HepG2 (cell line): ENCODE data around the gene RGS6. TPM values are rescaled to one million over a fixed set of nuclear protein-coding genes. Genes with fewer than 3 reads are reported as not detected.

Experiments used
- ATAC-seq: fragments of 200-7000 bp; cut with Tn5 transposase; 3 replicates; pipeline ENCODE4 v1.9.1; 2020; ENCODE audit warnings: mild to moderate bottlenecking, moderate library complexity
- BruUV-seq: library from RNA; stranded (reverse); fragments of 400-500 nt; replicated peaks from 2 replicates; lab custom pipeline; 2021; lab: Mats Ljungman, UMichigan
- CTCF ChIA-PET: fragments of 300-600 bp; formaldehyde crosslinking; extraction: SDS; loops from one replicate; lab custom pipeline; 2021; ENCODE audit warnings: low total read pairs, inconsistent platforms, low intra/inter-chr PET ratio; lab: Yijun Ruan, JAX
- POLR2A ChIA-PET: fragments of 350-600 bp; sonication (Branson Sonifier 250); formaldehyde crosslinking; loops from one replicate; lab custom pipeline; 2020; ENCODE audit warnings: antibody characterized with exemption, inconsistent platforms; lab: Yijun Ruan, JAX
- DNase-seq: peaks from one replicate; pipeline ENCODE4 v3.0.0-alpha.2; 2015; ENCODE audit warnings: low spot score
- FAIRE-seq: peaks from 3 replicates; lab custom pipeline; 2011; peaks lifted over from hg19 to GRCh38; lab: Jason Lieb, UNC
- H2AFZ ChIP-seq: one replicate; pipeline ENCODE4 v1.6.1; 2011; ENCODE audit warnings: low read length, inconsistent platforms
- H3K27ac ChIP-seq: fragments of 300-600 bp; 3 replicates; pipeline ENCODE4 v1.8.0; 2011; ENCODE audit warnings: mixed run types, mild to moderate bottlenecking, mixed read lengths, low read length, inconsistent platforms; ENCODE audit not compliant: insufficient read depth; ENCODE audit errors: extremely low read length
- H3K27me3 ChIP-seq, 2 experiments: fragments of 200-600 bp in 1 of 2; 2 replicates in 1 of 2; 3 replicates in 1 of 2; pipeline versions ENCODE4 v1.6.0 to v1.8.0; 2011; ENCODE audit warnings: low read length in 2 of 2, mild to moderate bottlenecking in 2 of 2, moderate library complexity in 2 of 2, inconsistent platforms in 1 of 2; ENCODE audit not compliant: insufficient read depth in 2 of 2, control insufficient read depth in 1 of 2
- H3K36me3 ChIP-seq, 2 experiments: fragments of 200-600 bp in 1 of 2; replicated peaks in 1 of 2; 2 replicates in 1 of 2; 3 replicates in 1 of 2; pipeline versions ENCODE4 v1.5.1 to v1.8.0; 2011; ENCODE audit warnings: low read length in 2 of 2, inconsistent platforms in 1 of 2; ENCODE audit not compliant: insufficient read depth in 2 of 2, control insufficient read depth in 1 of 2
- H3K4me1 ChIP-seq: 2 replicates; pipeline ENCODE4 v1.5.1; 2012; ENCODE audit warnings: low read length, inconsistent platforms; ENCODE audit not compliant: insufficient read depth
- H3K4me2 ChIP-seq: 2 replicates; pipeline ENCODE4 v1.6.0; 2011; ENCODE audit warnings: low read depth, low read length, inconsistent platforms
- H3K4me3 ChIP-seq, 3 experiments: fragments of 200-600 bp in 1 of 3; sonication (generic), shearing (Covaris generic) in 1 of 3; replicated peaks in 1 of 3; 2 replicates each; pipeline ENCODE4 v1.5.1; 2011 to 2016; ENCODE audit warnings: low read length in 3 of 3, inconsistent platforms in 2 of 3, low read depth in 2 of 3, mild to moderate bottlenecking in 2 of 3, control low read depth in 1 of 3, mixed read lengths in 1 of 3; ENCODE audit not compliant: insufficient read depth in 1 of 3
- H3K79me2 ChIP-seq: one replicate; pipeline ENCODE4 v1.6.1; 2011; ENCODE audit warnings: low read length, inconsistent platforms; ENCODE audit not compliant: insufficient read depth
- H3K9ac ChIP-seq: 2 replicates; pipeline ENCODE4 v1.6.0; 2011; ENCODE audit warnings: mild to moderate bottlenecking, low read depth, low read length, inconsistent platforms; ENCODE audit not compliant: insufficient read depth
- H3K9me3 ChIP-seq: 2 replicates; pipeline ENCODE4 v1.5.1; 2012; ENCODE audit warnings: mild to moderate bottlenecking, low read length
- H4K20me1 ChIP-seq: 2 replicates; pipeline ENCODE4 v1.6.0; 2011; ENCODE audit warnings: inconsistent platforms, mild to moderate bottlenecking, low read length, moderate library complexity; ENCODE audit not compliant: insufficient read depth
- DPF2 ChIP-seq: sonication (generic); formaldehyde crosslinking; IDR thresholded peaks from 2 replicates; pipeline ENCODE4 v1.4.0; 2020; ENCODE audit warnings: mild to moderate bottlenecking, low read depth, missing genetic modification reagents, borderline replicate concordance
- IRF2 ChIP-seq: IDR thresholded peaks from 2 replicates; pipeline ENCODE4 v1.6.1; 2018; ENCODE audit warnings: missing genetic modification reagents, missing compliant biosample characterization
- MAFF ChIP-seq: IDR thresholded peaks from 2 replicates; pipeline ENCODE4 v1.6.1; 2011; ENCODE audit warnings: low read depth, low read length, improper control_type of control experiment
- NFYC ChIP-seq: IDR thresholded peaks from 2 replicates; pipeline ENCODE4 v1.6.1; 2016; ENCODE audit warnings: missing genetic modification reagents, missing compliant biosample characterization
- PHF20 ChIP-seq: sonication (generic); formaldehyde crosslinking; IDR thresholded peaks from 2 replicates; pipeline ENCODE4 v1.5.0; 2020; ENCODE audit warnings: mild to moderate bottlenecking, missing genetic modification reagents
- ZFP37 ChIP-seq: sonication (generic); formaldehyde crosslinking; IDR thresholded peaks from 2 replicates; pipeline ENCODE4 v1.4.0; 2020; ENCODE audit warnings: missing genetic modification reagents, borderline replicate concordance
- ZMYM3 ChIP-seq: sonication (generic); formaldehyde crosslinking; IDR thresholded peaks from 2 replicates; pipeline ENCODE4 v1.5.1; 2020; ENCODE audit warnings: mild to moderate bottlenecking, missing genetic modification reagents
- ZNF740 ChIP-seq: sonication (generic); formaldehyde crosslinking; IDR thresholded peaks from 2 replicates; pipeline ENCODE4 v1.4.0; 2020; ENCODE audit warnings: missing genetic modification reagents
- ZNF891 ChIP-seq: sonication (generic); formaldehyde crosslinking; IDR thresholded peaks from 2 replicates; pipeline ENCODE4 v1.5.0; 2020; ENCODE audit warnings: mild to moderate bottlenecking, missing genetic modification reagents
- WGBS: methylation state at CpG from one replicate; pipeline ENCODE4 v1.1.6; 2017; ENCODE audit warnings: low lambda C conversion rate; 5-methylcytosine and 5-hydroxymethylcytosine counted together
- in situ Hi-C: cut with HindIII; loops from 2 replicates; pipeline ENCODE4 v1.10.0; 2017; ENCODE audit warnings: low pct_unique_long_range_greater_than_20kb; ENCODE audit not compliant: extremely low pct_ligation_motif_present
- intact Hi-C: fragments of 100-400 bp; cut with micrococcal nuclease; formaldehyde crosslinking; loops from one replicate; pipeline ENCODE4 v1.10.0; 2022; ENCODE audit not compliant: unreplicated experiment
- polyA plus RNA-seq, 8 experiments: library from polyadenylated mRNA; depleted of rRNA in 3 of 8; stranded (reverse) in 7 of 8; unstranded in 1 of 8; fragments of >200 nt; fragmentation: Illumina TruSeq in 4 of 8; extraction: Trizol in 4 of 8; gene quantifications; 2 replicates each; pipeline versions ENCODE4 v1.2.1 to v1.2.3, GENCODE V29; 2011 to 2016; ENCODE audit warnings: low read depth in 4 of 8, missing spikeins in 1 of 8, mixed read lengths in 1 of 8; ENCODE audit not compliant: insufficient read depth in 1 of 8
- total RNA-seq, 5 experiments: library from RNA; depleted of rRNA; stranded (reverse); fragments of >200 nt; fragmentation: Illumina TruSeq; extraction: Trizol; gene quantifications; 2 replicates each; pipeline ENCODE4 v1.2.3, GENCODE V29; 2016; ENCODE audit warnings: low read depth in 1 of 5
- TF ChIP-seq, protein P1 (sequence below): sonication (generic); formaldehyde crosslinking; IDR thresholded peaks from 2 replicates; pipeline ENCODE4 v1.5.0; 2020; ENCODE audit warnings: missing genetic modification reagents

RGS6 gene
- total and polyA plus RNA-seq, 2 of the 13 experiments (the other 11 are each of a cell fraction or from before 2014, with no cell fraction given) = not detected

DNA sequence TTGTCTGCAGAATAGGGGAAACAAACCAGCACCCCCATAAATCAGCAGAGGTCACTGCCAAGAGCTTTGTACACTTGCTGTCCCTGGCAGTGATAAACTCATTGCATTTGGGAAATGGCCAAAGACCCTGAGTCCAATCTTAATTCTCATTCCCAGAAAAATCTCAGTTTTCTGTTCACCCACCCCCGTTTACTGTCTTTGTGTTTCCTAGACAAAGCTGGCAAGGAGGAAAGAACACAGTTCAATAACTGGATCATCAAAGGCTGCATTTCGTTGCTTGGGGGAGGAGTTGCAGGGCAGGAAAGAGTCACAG, 596.6 kb downstream of the RGS6 start:
- 0% methylated on average over 2 of the region's 2 CpGs for WGBS
- in situ Hi-C loops = no loop called here
- no peaks in the 10 kb centered on the region for H3K79me2 ChIP-seq
- no peak overlapping the region for H3K4me3 ChIP-seq
- DNase-seq = no peak
- H3K4me1 ChIP-seq = no peaks in the 10 kb centered on the region
- ATAC-seq = no peak
- H3K9ac ChIP-seq = no peak overlapping the region
- H4K20me1 ChIP-seq = no peaks in the 10 kb centered on the region
- no peaks in the 10 kb centered on the region for H3K9me3 ChIP-seq
- no peaks in the 10 kb centered on the region for H3K36me3 ChIP-seq
- FAIRE-seq = no peak
- ChIA-PET CTCF (no interaction called here), POLR2A (no interaction called here)
- H3K4me2 ChIP-seq = no peak overlapping the region
- no peak overlapping the region for H2AFZ ChIP-seq
- H3K27me3 ChIP-seq = no peaks in the 10 kb centered on the region; a peak in 2 of 5 replicates
- TF ChIP-seq PHF20 (no peak), ZMYM3 (CRISPR knock-in tag) (no peak), DPF2 (CRISPR knock-in tag) (no peak), NFYC (CRISPR knock-in tag) (no peak), ZFP37 (CRISPR knock-in tag) (no peak), ZNF891 (CRISPR knock-in tag) (no peak), MAFF (no peak), ZNF740 (CRISPR knock-in tag) (no peak), IRF2 (CRISPR knock-in tag) (no peak)
- TF ChIP-seq, protein P1, sequence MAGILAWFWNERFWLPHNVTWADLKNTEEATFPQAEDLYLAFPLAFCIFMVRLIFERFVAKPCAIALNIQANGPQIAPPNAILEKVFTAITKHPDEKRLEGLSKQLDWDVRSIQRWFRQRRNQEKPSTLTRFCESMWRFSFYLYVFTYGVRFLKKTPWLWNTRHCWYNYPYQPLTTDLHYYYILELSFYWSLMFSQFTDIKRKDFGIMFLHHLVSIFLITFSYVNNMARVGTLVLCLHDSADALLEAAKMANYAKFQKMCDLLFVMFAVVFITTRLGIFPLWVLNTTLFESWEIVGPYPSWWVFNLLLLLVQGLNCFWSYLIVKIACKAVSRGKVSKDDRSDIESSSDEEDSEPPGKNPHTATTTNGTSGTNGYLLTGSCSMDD (CRISPR knock-in tag) = no peak
- intact Hi-C loops = no loop called here
- no TSS peak for BruUV-seq
- H3K27ac ChIP-seq = no peak overlapping the region
